ENCODE data around the gene CYP11A1. TPM values are rescaled to one million over a fixed set of nuclear protein-coding genes. Genes with fewer than 3 reads are reported as not detected.

CYP11A1 gene
- polyA plus RNA-seq, 3 donors = not detected

- H3K9ac ChIP-seq (ENCODE audit: insufficient read depth, low read length, poor library complexity, severe bottlenecking) = no peak overlapping the region
- no peak overlapping the region for H3K4me3 ChIP-seq (replicated peaks in 1 of 3; ENCODE audit: low read depth in 2 of 3, low read length in 3 of 3)
- Mint-ChIP-seq H3K4me3 (no peak overlapping the region), H3K36me3 (no peaks in the 10 kb centered on the region), H3K27me3 (ENCODE audit: low read depth in 3 of 3) (peaks cover 6 to 27% (median 23%) of the 10 kb centered on the region in 3 donors), H3K27ac (peak overlapping the region in 1 of 7 donors; percentile 51), H3K9me3 (peaks cover 0 to 7% (median 0%) of the 10 kb centered on the region in 7 donors), H3K4me1 (peaks cover 47% of the 10 kb centered on the region)
- H3K36me3 ChIP-seq (replicated peaks in 1 of 2; ENCODE audit: control insufficient read depth in 1 of 2, insufficient read depth in 2 of 2, low read length in 2 of 2) = no peaks in the 10 kb centered on the region
- no peaks in the 10 kb centered on the region for H4K20me1 ChIP-seq (ENCODE audit: insufficient read depth, low read length)
- no peak overlapping the region for H2AFZ ChIP-seq (ENCODE audit: insufficient read depth, low read depth, low read length, poor library complexity, severe bottlenecking)
- WGBS (ENCODE audit: insufficient coverage) = 94% methylated on average over 5 of the region's 11 CpGs
- H3K9me3 ChIP-seq (replicated peaks in 1 of 2; ENCODE audit: control insufficient read depth in 1 of 2, insufficient read depth in 1 of 2, low read length in 2 of 2) = no peaks in the 10 kb centered on the region
- no peaks in the 10 kb centered on the region for H3K27me3 ChIP-seq (ENCODE audit: control insufficient read depth in 2 of 2, insufficient read depth in 2 of 2, low read length in 2 of 2)
- intact Hi-C loops (cut with micrococcal nuclease) = no loop called here
- TF ChIP-seq, protein P1, sequence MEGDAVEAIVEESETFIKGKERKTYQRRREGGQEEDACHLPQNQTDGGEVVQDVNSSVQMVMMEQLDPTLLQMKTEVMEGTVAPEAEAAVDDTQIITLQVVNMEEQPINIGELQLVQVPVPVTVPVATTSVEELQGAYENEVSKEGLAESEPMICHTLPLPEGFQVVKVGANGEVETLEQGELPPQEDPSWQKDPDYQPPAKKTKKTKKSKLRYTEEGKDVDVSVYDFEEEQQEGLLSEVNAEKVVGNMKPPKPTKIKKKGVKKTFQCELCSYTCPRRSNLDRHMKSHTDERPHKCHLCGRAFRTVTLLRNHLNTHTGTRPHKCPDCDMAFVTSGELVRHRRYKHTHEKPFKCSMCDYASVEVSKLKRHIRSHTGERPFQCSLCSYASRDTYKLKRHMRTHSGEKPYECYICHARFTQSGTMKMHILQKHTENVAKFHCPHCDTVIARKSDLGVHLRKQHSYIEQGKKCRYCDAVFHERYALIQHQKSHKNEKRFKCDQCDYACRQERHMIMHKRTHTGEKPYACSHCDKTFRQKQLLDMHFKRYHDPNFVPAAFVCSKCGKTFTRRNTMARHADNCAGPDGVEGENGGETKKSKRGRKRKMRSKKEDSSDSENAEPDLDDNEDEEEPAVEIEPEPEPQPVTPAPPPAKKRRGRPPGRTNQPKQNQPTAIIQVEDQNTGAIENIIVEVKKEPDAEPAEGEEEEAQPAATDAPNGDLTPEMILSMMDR (IDR thresholded peaks at IDR 0.05) = no peak
- H3K4me1 ChIP-seq (ENCODE audit: control insufficient read depth in 1 of 2, insufficient read depth in 2 of 2, low read length in 2 of 2) = peaks cover 35 to 50% of the 10 kb centered on the region in 2 donors
- no peaks in the 10 kb centered on the region for H3K79me2 ChIP-seq (ENCODE audit: insufficient read depth, low read length)
- no peak for DNase-seq
- no peak overlapping the region for H3K4me2 ChIP-seq (replicated peaks; ENCODE audit: extremely low read depth, low read length, poor library complexity, severe bottlenecking)
- H3K27ac ChIP-seq (ENCODE audit: low read depth in 1 of 2, low read length in 2 of 2) = no peak overlapping the region
Measured at GRCh38 chr15:74394090-74394846, 26.8 kb upstream of the CYP11A1 start.

DNA sequence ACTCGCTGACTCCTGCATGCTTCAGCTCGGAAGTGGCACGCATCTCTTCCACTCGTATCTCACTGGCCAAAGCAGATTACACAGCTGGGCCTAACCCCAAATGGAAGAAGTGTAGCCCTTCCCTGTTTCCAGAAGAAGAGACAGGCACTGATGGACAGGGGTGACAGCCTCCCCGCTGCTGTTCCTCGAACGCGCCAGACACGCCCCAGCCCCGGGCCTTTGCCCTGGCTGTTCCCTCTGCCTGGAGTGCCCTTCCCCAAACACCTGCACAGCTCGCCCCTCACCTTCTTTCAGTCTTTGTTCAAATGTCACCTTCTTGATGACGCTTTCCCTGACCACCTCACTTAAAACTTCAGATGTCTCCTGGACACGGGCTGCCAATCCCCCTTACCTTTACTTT lies 26.0 kb upstream of the CYP11A1 start:
- Mint-ChIP-seq H3K4me1 (peaks cover 47% of the 10 kb centered on the region), H3K27ac (no peak overlapping the region), H3K36me3 (no peaks in the 10 kb centered on the region), H3K27me3 (ENCODE audit: low read depth in 3 of 3) (peaks cover 6 to 29% (median 28%) of the 10 kb centered on the region in 3 donors), H3K9me3 (peaks cover 0 to 7% (median 0%) of the 10 kb centered on the region in 7 donors), H3K4me3 (no peak overlapping the region)
- Histone ChIP-seq H3K9ac (ENCODE audit: insufficient read depth, low read length, poor library complexity, severe bottlenecking) (no peak overlapping the region), H3K79me2 (ENCODE audit: insufficient read depth, low read length) (no peaks in the 10 kb centered on the region), H3K4me3 (replicated peaks in 1 of 3; ENCODE audit: low read depth in 2 of 3, low read length in 3 of 3) (no peak overlapping the region), H3K9me3 (replicated peaks in 1 of 2; ENCODE audit: control insufficient read depth in 1 of 2, insufficient read depth in 1 of 2, low read length in 2 of 2) (no peaks in the 10 kb centered on the region), H3K36me3 (replicated peaks in 1 of 2; ENCODE audit: control insufficient read depth in 1 of 2, insufficient read depth in 2 of 2, low read length in 2 of 2) (no peaks in the 10 kb centered on the region), H4K20me1 (ENCODE audit: insufficient read depth, low read length) (no peaks in the 10 kb centered on the region), H3K27me3 (ENCODE audit: control insufficient read depth in 2 of 2, insufficient read depth in 2 of 2, low read length in 2 of 2) (no peaks in the 10 kb centered on the region), H2AFZ (ENCODE audit: insufficient read depth, low read depth, low read length, poor library complexity, severe bottlenecking) (no peak overlapping the region), H3K4me1 (ENCODE audit: control insufficient read depth in 1 of 2, insufficient read depth in 2 of 2, low read length in 2 of 2) (peaks cover 35 to 50% of the 10 kb centered on the region in 2 donors), H3K27ac (ENCODE audit: low read depth in 1 of 2, low read length in 2 of 2) (no peak overlapping the region), H3K4me2 (replicated peaks; ENCODE audit: extremely low read depth, low read length, poor library complexity, severe bottlenecking) (no peak overlapping the region)
- TF ChIP-seq, protein P1 (IDR thresholded peaks at IDR 0.05) = no peak
- DNase-seq = no peak
- 93% methylated on average over 12 of the region's 13 CpGs for WGBS (ENCODE audit: insufficient coverage)
- intact Hi-C loops (cut with micrococcal nuclease) = no loop called here
